Neural cell (in vitro differentiated cells): ENCODE data around the gene PLP1. TPM values are rescaled to one million over a fixed set of nuclear protein-coding genes. Genes with fewer than 3 reads are reported as not detected.

Experiments used
- H2AFZ ChIP-seq: fragments of 200-600, 300-800 bp; sonication (generic), shearing (Covaris generic); 2 replicates; pipeline ENCODE4 v1.6.0; 2014; ENCODE audit warnings: low read depth, mild to moderate bottlenecking, antibody characterized with exemption, low read length, moderate library complexity
- H3F3A ChIP-seq: fragments of 200-600 bp; shearing (Covaris generic); 2 replicates; pipeline ENCODE4 v1.6.1; 2016; ENCODE audit warnings: mild to moderate bottlenecking, moderate library complexity, mixed read lengths, antibody characterized with exemption, low read length; ENCODE audit not compliant: insufficient read depth, poor library complexity, severe bottlenecking
- H3K27ac ChIP-seq: fragments of 200-600, 300-800 bp; sonication (generic), shearing (Covaris generic); 2 replicates; pipeline ENCODE4 v1.5.1; 2014; ENCODE audit warnings: mild to moderate bottlenecking, low read length, moderate library complexity
- H3K27me3 ChIP-seq: fragments of 300-800, 200-600 bp; sonication (generic), shearing (Covaris generic); 2 replicates; pipeline ENCODE4 v1.6.0; 2014; ENCODE audit warnings: mild to moderate bottlenecking, low read depth, low read length, moderate library complexity; ENCODE audit not compliant: insufficient read depth
- H3K36me3 ChIP-seq: fragments of 300-800, 200-600 bp; sonication (generic), shearing (Covaris generic); 2 replicates; pipeline ENCODE4 v1.5.1; 2014; ENCODE audit warnings: mild to moderate bottlenecking, antibody characterized with exemption, low read length, moderate library complexity; ENCODE audit not compliant: insufficient read depth
- H3K4me2 ChIP-seq: fragments of 300-800, 200-600 bp; sonication (generic), shearing (Covaris generic); 2 replicates; pipeline ENCODE4 v1.6.0; 2014; ENCODE audit warnings: mild to moderate bottlenecking, low read length
- H3K4me3 ChIP-seq: fragments of 300-800, 200-600 bp; sonication (generic), shearing (Covaris generic); 2 replicates; pipeline ENCODE4 v1.5.1; 2014; ENCODE audit warnings: mild to moderate bottlenecking, low read length, moderate library complexity
- H3K79me2 ChIP-seq: fragments of 200-600 bp; shearing (Covaris generic); replicated peaks from 2 replicates; pipeline ENCODE4 v1.6.0; 2014; ENCODE audit warnings: mild to moderate bottlenecking, low read length, moderate library complexity; ENCODE audit not compliant: insufficient read depth
- H3K9ac ChIP-seq: fragments of 300-800, 200-600 bp; sonication (generic), shearing (Covaris generic); 2 replicates; pipeline ENCODE4 v1.6.1; 2016; ENCODE audit warnings: mild to moderate bottlenecking, low read length, mixed read lengths
- H3K9me2 ChIP-seq: fragments of 200-600 bp; shearing (Covaris generic); 2 replicates; pipeline ENCODE4 v1.6.1; 2016; ENCODE audit warnings: mild to moderate bottlenecking, low read length, mixed read lengths; ENCODE audit not compliant: insufficient read depth
- H3K9me3 ChIP-seq: fragments of 200-600, 300-800 bp; sonication (generic), shearing (Covaris generic); 2 replicates; pipeline ENCODE4 v1.6.1; 2016; ENCODE audit warnings: mild to moderate bottlenecking, mixed run types, low read length, moderate library complexity, mixed read lengths
- H4K20me1 ChIP-seq: fragments of 200-600 bp; shearing (Covaris generic); 2 replicates; pipeline ENCODE4 v1.6.1; 2016; ENCODE audit warnings: mild to moderate bottlenecking, mixed run types; ENCODE audit not compliant: insufficient read depth
- CTCF ChIP-seq: fragments of 450-650 bp; IDR thresholded peaks from 2 replicates; pipeline ENCODE4 v1.5.1; 2014; ENCODE audit warnings: antibody characterized with exemption, mild to moderate bottlenecking, moderate library complexity; ENCODE audit not compliant: poor library complexity, severe bottlenecking
- EP300 ChIP-seq: fragments of 450-650 bp; conservative IDR thresholded peaks from 2 replicates; pipeline ENCODE4 v1.6.1; 2014; ENCODE audit warnings: antibody characterized with exemption, mild to moderate bottlenecking, moderate library complexity; ENCODE audit not compliant: poor library complexity, severe bottlenecking
- EZH2 ChIP-seq: fragments of 200-600, 300-800 bp; shearing (Covaris generic), sonication (generic); IDR thresholded peaks from 2 replicates; pipeline ENCODE4 v1.6.1; 2014; ENCODE audit warnings: antibody characterized with exemption, low read length, borderline replicate concordance, mild to moderate bottlenecking; ENCODE audit not compliant: insufficient read depth, poor library complexity, severe bottlenecking
- MXI1 ChIP-seq: fragments of 450-650 bp; conservative IDR thresholded peaks from 2 replicates; pipeline ENCODE4 v1.6.1; 2014; ENCODE audit warnings: antibody characterized with exemption, mild to moderate bottlenecking; ENCODE audit not compliant: poor library complexity, severe bottlenecking
- POLR2AphosphoS5 ChIP-seq: IDR thresholded peaks from 2 replicates; pipeline ENCODE4 v1.6.1; 2012
- RAD21 ChIP-seq: fragments of 450-650 bp; conservative IDR thresholded peaks from 2 replicates; pipeline ENCODE4 v1.6.1; 2014; ENCODE audit warnings: antibody characterized with exemption, mild to moderate bottlenecking, moderate library complexity
- REST ChIP-seq: IDR thresholded peaks from 2 replicates; pipeline ENCODE4 v1.6.1; 2012; ENCODE audit warnings: borderline replicate concordance
- SMC3 ChIP-seq: fragments of 450-650 bp; conservative IDR thresholded peaks from 2 replicates; pipeline ENCODE4 v1.6.1; 2014; ENCODE audit warnings: antibody characterized with exemption, mild to moderate bottlenecking, moderate library complexity; ENCODE audit not compliant: poor library complexity
- TAF1 ChIP-seq: IDR thresholded peaks from 2 replicates; pipeline ENCODE4 v1.6.1; 2012; ENCODE audit warnings: low read depth
- polyA plus RNA-seq: library from polyadenylated mRNA; depleted of rRNA; stranded (reverse); fragments of >200 nt; gene quantifications from 2 replicates; pipeline ENCODE4 v1.2.3, GENCODE V29; 2014

PLP1 gene
- polyA plus RNA-seq, 1 donor from 2014 or later: 0.71 TPM

DNA sequence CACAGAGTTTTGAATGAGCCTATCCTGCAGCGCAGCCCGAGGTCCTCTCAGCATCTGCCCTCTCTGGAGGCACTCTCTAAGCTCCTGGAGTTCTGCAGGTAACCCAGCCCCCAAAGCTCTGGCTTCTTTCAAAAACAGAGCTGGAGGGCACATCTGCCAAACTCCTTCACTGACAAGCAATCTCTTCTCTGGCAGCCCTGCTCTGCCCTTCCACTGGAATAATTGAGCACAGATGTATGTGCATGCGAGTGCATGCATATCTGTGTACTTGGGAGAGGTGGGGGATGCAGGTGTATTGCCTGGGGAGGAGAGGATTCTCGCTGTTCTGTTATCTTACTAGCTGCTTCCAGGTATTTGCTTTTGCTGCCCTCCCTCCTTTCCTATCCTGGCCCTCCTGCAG, 22.2 kb upstream of the PLP1 start:
- Histone ChIP-seq H3K36me3 (no peaks in the 10 kb centered on the region), H3K9ac (no peak overlapping the region), H3K27me3 (no peaks in the 10 kb centered on the region), H3K79me2 (no peaks in the 10 kb centered on the region), H2AFZ (no peak overlapping the region), H3F3A (no peaks in the 10 kb centered on the region), H4K20me1 (no peaks in the 10 kb centered on the region), H3K9me2 (no peaks in the 10 kb centered on the region), H3K4me2 (no peak overlapping the region), H3K9me3 (no peaks in the 10 kb centered on the region), H3K4me3 (no peak overlapping the region), H3K27ac (no peak overlapping the region)
- TF ChIP-seq EZH2 (no peak), POLR2AphosphoS5 (no peak), MXI1 (no peak), SMC3 (no peak), RAD21 (no peak), CTCF (no peak), TAF1 (no peak), EP300 (no peak), REST (no peak)

- Histone ChIP-seq H3K9me3 (no peaks in the 10 kb centered on the region), H2AFZ (no peak overlapping the region), H3K27ac (no peak overlapping the region), H3K9ac (no peak overlapping the region), H3K4me2 (no peak overlapping the region), H3K27me3 (no peaks in the 10 kb centered on the region), H3K79me2 (no peaks in the 10 kb centered on the region), H4K20me1 (no peaks in the 10 kb centered on the region), H3K9me2 (no peaks in the 10 kb centered on the region), H3K36me3 (no peaks in the 10 kb centered on the region), H3F3A (no peaks in the 10 kb centered on the region), H3K4me3 (no peak overlapping the region)
- TF ChIP-seq CTCF (no peak), POLR2AphosphoS5 (no peak), EP300 (no peak), MXI1 (no peak), SMC3 (no peak), REST (no peak), EZH2 (no peak), TAF1 (no peak), RAD21 (no peak)
Observed at GRCh38 chrX:103756736-103757135, 19.9 kb upstream of the PLP1 start.
